ENCODE measurements around the gene LBR.

Gene LBR

DNA sequence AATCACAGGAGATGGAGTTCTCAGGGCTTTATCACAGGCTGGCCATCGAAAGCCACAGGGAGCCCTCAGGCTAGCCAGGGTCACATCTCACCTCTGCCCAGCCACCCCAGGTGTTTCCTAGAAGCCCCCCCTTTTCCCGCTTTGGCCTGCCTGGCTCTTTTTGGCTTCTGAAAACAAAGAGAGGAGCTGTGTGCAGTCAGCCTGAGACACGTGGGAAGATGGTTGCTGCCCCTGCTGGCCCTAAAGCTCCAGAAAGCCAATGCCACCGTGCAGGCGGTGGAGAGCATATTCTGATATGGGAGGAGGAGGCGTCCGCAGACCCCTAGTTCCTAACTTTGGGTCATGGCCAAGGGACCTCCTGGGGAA, 18.7 kb upstream of the LBR start:
- no peak for DNase-seq (ENCODE audit: low read depth, low spot score)

DNA sequence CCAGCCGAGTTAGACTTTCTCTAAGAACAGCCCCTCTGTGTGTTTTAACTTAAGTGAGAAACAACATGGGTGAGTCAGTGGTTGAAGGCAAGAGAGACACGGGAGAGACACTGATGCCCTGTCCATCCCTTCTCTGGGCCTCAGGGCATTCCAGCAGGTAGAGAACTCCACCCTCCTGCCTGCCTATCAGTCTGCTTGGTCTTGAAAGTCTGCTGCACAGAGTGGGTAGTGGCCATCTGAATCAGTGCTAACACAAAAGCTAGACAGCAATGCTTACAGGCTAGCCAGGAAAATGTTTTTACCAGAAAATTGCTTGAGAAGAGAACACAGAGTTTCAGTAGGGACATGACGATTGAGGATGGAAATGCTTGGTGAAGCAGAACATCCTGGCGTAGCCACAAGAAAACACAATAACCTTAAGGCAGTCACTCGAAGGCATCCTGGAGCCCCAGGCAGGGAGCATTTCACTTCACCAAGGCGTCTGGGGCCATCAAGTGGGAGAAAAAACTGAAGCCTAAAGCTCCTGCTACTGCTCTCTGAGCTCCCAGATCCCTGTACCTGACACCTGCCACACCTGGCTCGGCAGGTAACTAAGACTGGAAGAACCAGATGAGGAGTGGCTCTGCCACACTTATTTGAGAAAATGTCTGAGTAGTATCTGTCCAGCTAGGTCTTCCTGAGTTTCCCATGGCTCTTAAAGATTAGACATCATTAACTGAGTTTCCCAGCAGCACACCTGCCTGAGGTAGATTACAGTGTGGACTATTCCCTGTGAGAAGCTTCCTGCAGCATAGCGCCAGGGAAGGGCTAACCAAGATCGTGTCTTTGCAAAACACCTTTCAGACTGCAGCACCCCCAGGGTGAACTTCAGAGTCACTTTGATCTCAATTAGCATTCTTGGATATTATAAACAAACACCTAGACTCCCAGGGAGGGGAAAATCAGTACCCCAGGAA, 18.1 kb upstream of the LBR start:
- no peak for DNase-seq (ENCODE audit: low read depth, low spot score)

DNA sequence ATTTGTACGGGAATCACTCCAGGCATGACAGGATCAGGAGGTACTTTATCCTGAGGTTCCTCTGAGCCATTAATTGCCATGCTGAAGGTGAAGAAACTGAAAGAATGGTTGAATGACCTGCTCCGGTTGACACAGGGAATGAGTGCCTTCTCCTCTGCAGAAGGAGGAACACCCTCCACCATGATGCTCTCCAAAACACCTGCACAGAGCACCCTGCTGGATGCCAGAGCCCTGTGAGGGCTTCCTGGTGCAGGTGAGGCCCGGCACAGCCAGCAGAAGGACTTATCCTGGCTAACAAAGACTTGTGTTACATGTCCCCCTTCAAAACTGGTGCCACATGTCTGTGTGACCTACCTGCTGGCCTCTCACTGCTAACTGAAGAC, 14.3 kb upstream of the LBR start:
- DNase-seq (ENCODE audit: low read depth, low spot score), result no peak

DNA sequence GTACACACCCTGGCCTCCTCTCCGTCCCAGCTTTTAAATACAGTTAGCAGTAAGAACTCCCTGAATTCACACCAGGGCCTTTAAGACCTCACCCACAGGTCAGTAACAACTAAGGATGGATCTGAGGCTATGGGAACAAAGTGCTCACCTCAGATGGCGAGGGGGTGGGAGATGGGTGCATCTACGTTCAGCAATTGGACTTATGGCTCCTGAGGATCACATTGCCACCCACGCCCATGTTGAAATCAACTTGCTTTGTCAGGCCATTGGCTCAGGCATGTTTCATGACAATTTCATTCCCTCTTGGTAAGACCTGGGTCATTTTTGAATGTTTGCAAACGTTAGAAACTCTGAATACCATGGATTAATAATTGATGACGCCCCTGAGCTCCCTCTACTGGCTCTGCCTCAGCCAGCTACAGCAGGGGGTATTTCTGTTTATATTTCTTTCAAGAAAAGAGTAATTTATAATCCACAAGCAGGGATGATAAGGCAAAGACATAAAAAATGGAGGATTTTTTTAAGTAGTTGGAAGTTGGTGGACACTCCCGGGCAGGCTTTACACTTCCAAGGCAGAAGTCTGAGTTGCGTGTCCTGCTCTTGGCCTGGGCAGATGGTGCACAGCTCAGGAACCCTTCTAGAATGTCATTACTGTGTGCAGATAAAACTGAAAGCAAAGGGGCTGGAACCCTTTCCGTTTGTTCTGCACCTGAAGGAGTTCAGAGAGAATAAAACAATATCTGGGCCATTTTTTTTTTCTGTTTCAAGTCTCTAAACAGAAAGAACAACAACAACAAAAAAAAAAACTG, 13.7 kb upstream of the LBR start:
- no peak for DNase-seq (ENCODE audit: low read depth, low spot score)

DNA sequence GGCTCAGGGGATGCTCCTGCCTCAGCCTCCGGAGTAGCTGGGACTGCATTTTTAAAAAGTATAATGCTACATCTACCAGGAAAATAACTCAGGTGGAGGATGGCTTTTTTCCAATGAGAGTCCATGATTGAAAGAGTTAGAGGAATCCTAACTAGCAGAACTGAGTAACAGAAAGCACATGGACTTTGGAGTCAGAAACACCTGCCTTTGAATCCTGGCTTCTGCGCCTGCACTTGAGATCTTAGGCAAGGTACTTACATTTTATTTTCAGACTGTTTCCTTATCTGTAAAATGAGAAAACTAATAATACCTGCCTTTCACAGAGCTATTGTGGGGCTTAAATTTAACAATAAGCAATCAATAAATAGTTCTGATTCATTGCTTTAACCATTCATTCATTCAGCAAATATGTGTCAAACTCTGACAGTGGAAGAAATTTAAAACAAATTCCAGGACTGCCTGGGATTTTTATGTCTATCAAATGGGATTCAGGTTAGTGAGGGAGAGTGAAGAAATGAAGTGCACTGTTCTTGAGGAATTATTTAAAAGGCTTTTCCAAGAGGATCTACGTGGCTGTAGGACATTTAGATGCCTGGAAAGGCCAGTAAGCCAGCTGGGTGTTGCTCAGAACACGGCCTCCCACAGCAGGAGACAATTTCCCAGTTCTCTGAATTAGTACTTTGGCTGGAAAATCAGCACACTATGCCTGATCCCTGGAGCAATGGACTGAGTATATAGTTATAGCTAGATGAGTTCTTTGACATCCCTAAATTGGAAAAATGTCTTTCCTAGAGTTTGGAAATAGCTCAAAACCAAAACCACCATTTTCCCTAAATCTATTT, 12.8 kb upstream of the LBR start:
- DNase-seq (ENCODE audit: low read depth, low spot score), result no peak

DNA sequence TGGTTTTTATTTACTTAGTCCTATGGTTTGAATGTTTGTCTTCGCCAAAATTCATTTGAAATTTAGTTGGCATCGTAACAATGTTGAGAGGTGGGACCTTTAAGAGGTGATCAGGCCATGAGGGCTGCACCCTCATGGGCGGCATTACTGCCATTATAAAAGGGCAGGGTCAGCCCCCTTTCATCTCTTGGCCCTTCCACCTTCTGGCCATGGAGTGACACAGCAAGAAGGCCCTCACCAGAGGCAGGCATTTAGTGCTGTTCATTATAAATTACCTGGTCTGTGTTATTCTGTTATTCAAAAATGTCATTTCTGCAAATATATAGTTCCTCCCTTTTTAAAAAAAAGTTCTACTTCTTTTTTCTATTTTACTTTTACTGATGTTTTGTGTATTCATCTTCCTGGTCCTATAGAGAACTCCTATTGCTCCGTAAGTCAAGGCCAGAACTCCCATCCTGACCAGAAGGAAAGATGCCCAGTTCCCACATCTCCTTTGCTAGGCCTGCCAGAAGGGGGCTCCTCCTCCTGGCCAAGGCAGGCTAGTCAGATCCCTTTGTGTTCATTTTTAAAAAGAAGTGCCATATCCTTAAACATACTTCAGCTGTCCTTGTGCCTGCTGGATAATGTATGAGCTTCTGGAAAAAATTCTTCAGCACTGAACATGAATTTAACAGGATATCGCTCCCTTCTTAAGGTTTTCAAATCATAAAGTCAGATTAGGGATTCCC, 10.0 kb upstream of the LBR start:
- no peak for DNase-seq (ENCODE audit: low read depth, low spot score)

DNA sequence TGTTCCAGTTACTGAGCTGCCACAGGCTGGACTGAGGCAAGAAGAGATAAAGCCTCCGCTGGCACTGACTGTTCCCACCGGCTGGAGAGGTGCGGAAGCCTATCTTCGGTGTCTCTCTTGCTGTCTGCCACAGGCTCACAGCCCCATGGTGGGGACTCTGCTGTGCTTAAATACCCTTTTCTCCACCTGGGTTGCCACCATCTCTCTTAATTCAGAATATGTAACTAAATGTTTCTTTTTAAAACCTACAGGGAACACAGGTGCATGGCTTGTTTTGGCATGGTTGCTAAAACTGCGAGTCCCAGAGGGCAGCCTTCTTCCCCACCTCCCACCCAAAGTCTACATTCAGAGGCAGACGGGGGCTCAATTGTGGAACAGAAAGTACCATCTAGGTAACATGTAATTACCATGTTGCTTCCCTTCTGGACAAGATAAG, 8.1 kb upstream of the LBR start:
- DNase-seq (ENCODE audit: low read depth, low spot score), result no peak

DNA sequence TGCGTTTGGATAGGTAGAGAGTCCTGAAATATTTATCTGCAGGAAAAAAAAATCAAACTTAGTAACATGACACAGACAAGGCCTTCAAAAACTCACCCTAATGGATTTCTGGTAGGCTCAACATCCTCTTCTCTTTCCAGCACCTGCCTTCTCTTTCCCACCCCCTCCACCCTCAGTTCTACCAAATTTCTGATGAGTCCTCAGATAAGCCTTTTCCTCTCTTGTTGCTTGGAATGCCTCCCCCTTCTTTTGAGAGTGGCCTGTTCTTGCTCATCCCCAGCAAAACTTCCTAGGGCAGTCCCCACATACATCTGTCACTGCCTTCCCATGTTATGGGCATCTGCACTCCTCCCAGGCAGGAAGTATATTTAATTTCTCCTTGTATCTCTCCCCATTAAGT, 7.6 kb upstream of the LBR start:
- DNase-seq (ENCODE audit: low read depth, low spot score), result no peak

DNA sequence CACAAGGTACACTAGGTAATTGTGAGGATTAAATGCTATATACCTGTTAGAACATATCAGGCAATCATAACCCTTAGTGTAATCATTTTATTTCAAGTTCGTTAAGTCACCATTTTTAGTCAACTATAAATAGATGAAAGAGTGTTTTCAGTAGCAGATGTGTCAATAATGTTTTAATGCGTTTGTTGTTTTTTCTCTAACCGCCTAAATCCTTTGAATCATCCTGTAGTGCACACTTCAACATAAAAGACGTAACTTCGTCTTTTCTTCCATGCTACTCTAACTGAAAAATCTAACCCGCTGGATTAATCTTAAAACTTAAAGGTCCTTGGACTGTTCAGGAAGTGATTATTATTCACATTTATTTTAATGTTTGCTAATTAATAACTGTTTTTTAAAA, 7.2 kb upstream of the LBR start:
- no peak for DNase-seq (ENCODE audit: low read depth, low spot score)

DNA sequence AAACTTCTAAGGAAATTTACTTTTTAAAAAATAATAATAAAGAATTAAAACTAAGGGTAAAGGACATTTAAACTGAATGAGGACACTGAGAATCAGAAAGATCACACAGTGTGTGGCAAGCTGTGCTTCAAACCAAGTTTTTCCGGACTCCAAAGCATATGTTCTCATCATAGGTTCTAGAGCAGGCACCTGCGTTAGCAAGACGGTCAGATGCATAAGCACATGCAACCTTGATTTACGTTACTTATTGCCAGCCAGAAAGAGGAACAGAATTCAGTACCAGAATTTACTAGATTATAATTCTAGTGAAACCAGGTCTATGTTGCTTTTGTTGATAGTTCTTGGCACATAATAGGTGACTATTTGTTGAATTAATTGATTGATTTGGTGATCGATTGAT, 6.2 kb upstream of the LBR start:
- DNase-seq (ENCODE audit: low read depth, low spot score), result no peak

DNA sequence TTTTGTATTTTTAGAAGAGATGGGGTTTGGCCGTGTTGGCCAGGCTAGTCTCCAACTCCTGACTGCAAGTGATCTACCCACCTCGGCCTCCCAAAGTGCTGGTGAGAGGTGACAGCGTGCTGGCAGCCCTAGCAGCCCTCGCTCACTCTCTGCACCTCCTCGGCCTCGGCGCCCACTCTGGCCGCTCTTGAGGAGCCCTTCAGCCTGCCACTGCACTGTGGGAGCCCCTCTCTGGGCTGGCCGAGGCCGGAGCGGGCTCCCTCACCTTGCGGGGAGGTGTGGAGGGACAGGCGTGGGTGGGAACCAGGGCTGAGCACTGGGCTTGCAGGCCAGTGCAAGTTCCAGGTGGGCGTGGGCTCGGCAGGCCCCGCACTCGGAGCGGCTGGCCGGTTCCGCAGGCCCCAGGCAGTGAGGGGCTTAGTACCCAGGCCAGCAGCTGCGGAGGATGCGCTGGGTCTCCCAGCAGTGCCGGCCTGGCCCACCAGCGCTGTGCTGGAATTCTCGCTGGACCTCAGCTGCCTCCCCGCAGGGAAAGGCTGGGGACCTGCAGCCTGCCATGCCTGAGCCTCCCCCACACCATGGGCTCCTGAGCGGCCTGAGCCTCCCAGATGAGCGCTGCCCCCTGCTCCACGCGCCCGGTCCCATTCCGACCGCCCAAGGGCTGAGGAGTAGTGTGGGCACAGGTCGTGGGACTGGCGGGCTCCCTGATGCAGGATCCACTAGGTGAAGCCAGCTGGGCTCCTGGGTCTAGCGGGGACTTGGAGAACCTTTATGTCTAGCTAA, 3.4 kb upstream of the LBR start:
- DNase-seq (ENCODE audit: low read depth, low spot score), result no peak

DNA sequence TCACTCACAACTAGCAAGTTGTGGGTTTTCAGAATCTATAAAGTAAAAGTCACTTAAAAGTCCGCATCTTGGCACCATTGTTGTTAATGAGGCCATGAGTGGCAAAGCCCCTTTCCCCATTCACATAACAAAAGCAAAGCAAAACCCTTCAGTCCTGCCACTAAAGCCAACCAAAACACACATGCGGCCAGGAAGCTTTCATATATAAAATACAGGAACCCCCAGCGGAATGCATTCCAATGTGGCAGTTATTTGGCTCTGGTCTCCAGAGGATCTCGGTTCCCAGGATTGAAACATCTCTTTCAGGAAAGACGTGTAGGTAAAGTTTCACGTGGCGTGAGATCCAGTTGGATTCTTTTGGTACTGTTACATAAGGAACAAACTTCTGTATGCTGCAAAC, 2.5 kb upstream of the LBR start:
- no peak for DNase-seq (ENCODE audit: low read depth, low spot score)

DNA sequence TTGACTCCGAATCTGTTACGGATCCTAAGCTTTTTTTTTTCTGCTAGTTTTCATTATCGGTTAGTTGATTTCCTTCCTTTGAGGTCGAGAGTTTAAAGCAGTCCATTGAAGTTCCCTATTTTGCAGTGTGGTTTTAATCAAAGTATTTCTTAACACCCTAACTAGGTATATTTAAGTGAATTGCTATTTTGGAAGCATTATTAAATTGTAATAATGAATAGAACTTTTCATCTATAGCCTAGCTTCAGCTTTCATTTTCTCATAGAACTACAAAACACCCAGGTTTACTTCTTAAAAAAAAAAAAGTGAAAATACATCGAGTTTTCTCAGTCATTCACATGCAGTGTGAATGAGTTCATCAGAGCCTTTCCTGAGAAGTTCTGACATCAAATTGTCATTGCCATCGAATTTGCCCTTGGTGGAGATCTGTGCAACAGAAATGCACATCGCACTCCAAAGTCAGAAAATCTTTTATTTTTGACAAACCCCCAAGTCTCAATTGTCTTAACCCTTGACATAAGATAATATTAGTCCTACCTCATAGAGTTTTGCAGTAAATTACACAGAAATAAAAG, 1.1 kb upstream of the LBR start:
- DNase-seq (ENCODE audit: low read depth, low spot score), result no peak

DNA sequence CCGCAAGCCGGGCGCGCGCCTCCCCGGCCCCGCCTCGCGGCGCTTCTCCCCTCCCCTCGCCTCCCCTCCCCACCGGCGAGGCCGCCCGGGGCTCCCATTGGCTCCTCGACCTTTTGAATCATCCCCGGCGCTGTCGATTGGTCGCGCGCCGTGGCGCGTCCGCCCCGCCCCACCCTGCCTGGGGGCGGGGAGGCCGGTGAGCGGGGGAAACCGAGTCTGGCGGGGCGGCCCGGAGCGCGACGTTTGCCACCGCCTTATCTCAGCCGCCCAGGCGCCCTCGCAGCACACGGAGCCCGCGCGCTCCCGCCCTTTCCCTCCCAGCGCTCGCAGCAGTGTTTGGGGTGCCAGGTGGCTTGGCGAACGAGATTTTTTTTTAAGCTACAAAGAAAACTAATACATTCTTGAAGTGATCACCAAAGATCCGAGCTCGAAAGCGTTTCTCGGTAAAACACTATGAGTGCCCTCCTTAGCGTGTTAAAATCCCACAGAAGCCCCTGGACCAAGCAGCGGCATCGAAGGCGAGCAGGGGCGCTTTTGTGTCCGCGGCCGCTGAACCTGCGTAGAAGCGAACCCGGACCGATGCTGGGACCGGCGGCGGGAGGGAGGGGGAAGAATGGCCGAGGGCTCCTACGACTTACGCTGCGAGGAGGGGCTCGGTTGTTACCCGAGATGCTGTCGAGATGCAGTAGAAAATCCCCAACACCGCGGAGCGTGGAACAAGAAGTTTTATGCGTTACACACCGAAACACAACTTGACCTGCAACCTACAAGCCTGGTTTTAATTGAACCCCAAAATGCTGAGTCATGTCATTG, 436 bp upstream of the LBR start:
- DNase-seq (ENCODE audit: low read depth, low spot score), result no peak

DNA sequence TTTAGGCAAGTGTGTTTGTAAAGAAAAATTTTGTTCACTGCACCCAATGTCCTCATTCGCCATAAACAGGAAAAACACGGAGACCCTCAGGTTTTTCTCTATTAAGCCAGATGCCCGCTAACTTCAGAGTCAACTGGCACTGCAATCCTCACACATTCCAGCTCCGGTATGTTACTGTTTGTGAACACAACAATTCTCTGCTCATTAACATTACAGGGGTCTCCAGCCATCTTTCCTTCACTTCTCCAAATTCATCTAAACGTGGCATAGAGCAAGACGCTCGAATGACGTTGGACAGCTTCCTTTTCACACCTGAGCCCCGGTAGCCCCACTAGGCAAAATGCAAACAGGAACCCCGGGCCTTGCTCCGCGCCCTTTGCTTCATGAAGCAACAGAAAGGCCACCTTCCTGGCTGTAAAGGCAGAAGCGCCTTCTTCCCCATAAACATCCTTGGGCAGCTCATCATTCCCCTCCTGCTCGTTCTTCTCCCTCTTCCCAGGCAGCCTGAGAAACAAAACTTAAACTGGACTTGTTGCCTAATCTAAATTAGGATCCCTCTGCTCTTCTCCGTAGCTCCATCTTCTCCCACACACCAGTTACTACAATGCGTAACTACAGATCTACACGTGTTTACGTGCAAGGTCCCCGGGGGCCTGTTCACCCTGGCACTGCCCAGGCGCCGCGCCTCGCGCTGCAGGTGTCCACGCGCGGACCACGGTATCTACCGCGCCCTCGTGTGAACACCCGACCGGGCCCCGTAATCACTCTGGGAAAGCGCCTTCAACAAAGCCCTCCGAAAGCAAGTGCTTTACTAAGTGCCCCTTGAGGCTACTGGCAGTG, 1.2 kb downstream of the LBR start:
- DNase-seq (ENCODE audit: low read depth, low spot score), result no peak

DNA sequence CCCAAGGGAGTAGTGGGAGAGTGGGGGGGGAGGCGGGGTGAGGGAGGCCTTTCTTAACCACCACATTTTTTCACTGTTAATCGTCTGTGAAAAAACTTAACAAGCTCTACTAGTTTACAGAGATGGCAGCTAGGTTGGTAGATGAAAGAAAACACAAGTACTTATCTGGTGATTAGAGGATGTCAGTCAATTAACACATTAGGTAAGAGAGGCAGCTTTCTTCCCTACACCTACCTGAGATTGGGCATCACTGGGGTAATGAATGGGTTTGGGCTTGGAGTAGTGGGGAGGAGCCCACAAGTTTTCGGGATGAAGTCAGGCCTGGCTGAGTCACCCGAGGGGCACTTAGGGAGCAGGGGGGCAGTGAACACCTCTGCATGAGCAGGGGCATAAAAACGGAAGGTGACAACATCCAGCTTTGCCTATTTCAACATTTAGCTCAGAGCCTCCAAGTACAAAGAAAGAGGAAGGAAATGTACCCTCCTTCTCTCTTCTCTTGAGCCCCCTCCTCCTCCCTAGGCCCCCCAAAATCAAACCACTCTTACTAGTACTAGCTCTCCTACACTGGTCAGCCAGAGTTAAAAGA, 2.5 kb downstream of the LBR start:
- DNase-seq (ENCODE audit: low read depth, low spot score), result no peak

DNA sequence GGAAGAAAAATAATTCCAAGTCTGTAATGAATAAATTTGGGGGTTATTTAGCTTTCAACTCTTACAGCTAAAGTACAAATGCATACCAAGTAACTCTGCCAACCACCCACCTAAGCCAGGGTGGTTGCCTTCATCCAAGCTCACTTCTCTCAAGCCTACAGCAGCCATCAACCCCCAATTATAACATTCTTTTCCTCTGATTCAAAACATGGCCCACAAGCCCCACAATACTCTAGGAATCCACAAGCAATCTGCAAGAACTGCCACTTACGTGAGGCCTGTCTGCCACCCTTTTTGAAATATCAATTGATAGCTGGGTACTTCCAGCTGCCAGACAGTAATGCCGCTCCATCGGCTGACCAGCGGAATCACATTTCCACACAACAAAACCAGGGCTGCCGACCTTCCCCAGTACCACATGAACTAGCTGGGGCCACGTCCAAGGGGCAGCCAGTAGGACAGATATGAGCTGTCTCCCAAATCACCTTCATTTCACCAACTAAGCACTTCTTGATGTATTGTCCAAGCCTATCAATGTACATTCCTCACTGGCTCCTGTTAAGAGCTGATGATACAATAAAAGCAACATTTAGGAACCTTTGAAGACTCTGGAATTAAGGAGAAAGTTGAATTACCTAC, 3.2 kb downstream of the LBR start:
- no peak for DNase-seq (ENCODE audit: low read depth, low spot score)

DNA sequence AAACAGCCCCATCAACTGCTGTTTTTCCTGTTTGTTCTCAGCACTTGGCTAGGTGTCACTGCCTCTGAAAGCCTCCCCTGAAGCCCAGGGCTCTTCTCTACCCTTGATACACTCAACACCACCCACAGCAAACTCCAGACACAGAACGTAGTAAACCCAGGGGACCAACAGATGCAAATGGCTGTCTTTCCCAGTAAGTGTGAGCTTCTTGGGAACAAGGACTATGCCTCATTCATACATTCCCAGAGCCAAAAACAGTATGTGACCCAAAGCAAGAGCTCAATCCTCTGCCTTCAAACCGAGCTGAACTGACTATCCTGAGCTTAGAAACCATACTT, 4.4 kb downstream of the LBR start:
- no peak for DNase-seq (ENCODE audit: low read depth, low spot score)
